Ovary (tissue), 3 donors: Measurements from ENCODE around the gene ARMC12.
A peak's percentile ranks its signal among the peaks of the same experiment; 100 is the strongest.

Experiments used
- CTCF ChIP-seq, 3 donors: fragments of 450-650 bp in 2 of 3; fragments of 200-600 bp in 1 of 3; IDR thresholded peaks; one replicate each; pipeline versions ENCODE4 v1.5.1 to v1.8.0; 2016 to 2022; ENCODE audit warnings: antibody characterized with exemption in 3 of 3, mild to moderate bottlenecking in 1 of 3
- EP300 ChIP-seq: sonication (generic); formaldehyde crosslinking; IDR thresholded peaks from one replicate; pipeline ENCODE4 v1.6.1; 2017; ENCODE audit warnings: antibody characterized with exemption
- POLR2A ChIP-seq: fragments of 450-650 bp; IDR thresholded peaks from one replicate; pipeline ENCODE4 v1.6.1; 2017; ENCODE audit warnings: antibody characterized with exemption, mild to moderate bottlenecking, moderate library complexity
- donor health status: DM: no; HTN: no; CAD: no.

- TF ChIP-seq CTCF (IDR thresholded peaks at IDR 0.05), result peak; percentile 77 to 89 (median 88)
- TF ChIP-seq POLR2A, result no peak
- TF ChIP-seq EP300, result no peak
Observed at GRCh38 chr6:35736253-35736894, 458 bp upstream of the ARMC12 start.
